ENCODE results near the gene CCDC51. TPM values are rescaled to one million over a fixed set of nuclear protein-coding genes. Genes with fewer than 3 reads are reported as not detected.

The CCDC51 gene
- 2.8 and 4.0 TPM in 2 replicates for total RNA-seq (2011; cell fraction: chromatin; rRNA removed; ENCODE audit: low replicate concordance)
- 2.8 and 3.0 TPM in 2 replicates for total RNA-seq (2011; cell fraction: nucleolus; rRNA removed)
- 3.9 and 4.0 TPM in 2 replicates for total RNA-seq (2011; cell fraction: nucleoplasm; rRNA removed)
- total RNA-seq (2014; rRNA removed) (17.4 and 20.8 TPM in 2 replicates), total RNA-seq (2014; rRNA removed; fragmentation: Illumina TruSeq; extraction: Trizol) (10.2 and 14.0 TPM in 2 replicates), total RNA-seq (2015; rRNA removed; fragmentation: Illumina TruSeq; extraction: Trizol) (17.3 and 18.6 TPM in 2 replicates), total RNA-seq (2021) (12.8 and 15.7 TPM in 2 replicates), polyA plus RNA-seq (2011; rRNA removed) (16.0 and 16.5 TPM in 2 replicates), polyA plus RNA-seq (2014; fragmentation: Illumina TruSeq; extraction: Trizol) (15.7 and 18.0 TPM in 2 replicates), polyA plus RNA-seq (2014; fragmentation: Nextera tagmentation; extraction: Ambion mirVana) (1 to 10 TPM; 6.5 to 6.8 TPM), polyA plus RNA-seq (2014; rRNA removed) (16.5 and 18.0 TPM in 2 replicates), polyA minus RNA-seq (2011; rRNA and poly(A)+ RNA removed) (8.6 and 10.2 TPM in 2 replicates), Bru-seq, nascent RNA (percentile 65 among the genes with signal in this experiment), BruChase-seq, experiment 1, labeled RNA remaining after a 2-hour chase (percentile 64 among the genes with signal in this experiment), BruChase-seq, experiment 2, labeled RNA remaining after a 6-hour chase (percentile 62 among the genes with signal in this experiment)
- 17.1 and 20.0 TPM in 2 replicates for polyA plus RNA-seq (2011; cell fraction: cytosol; rRNA removed)
- polyA plus RNA-seq (2011; cell fraction: nucleus; rRNA removed), result 7.2 and 8.2 TPM in 2 replicates
- polyA plus RNA-seq (2012), result 12.6 and 14.9 TPM in 2 replicates
- 2.4 and 7.1 TPM in 2 replicates for polyA minus RNA-seq (2011; cell fraction: cytosol; rRNA and poly(A)+ RNA removed)
- 1.3 and 1.6 TPM in 2 replicates for polyA minus RNA-seq (2011; cell fraction: nucleus; rRNA and poly(A)+ RNA removed)
- long read RNA-seq, experiment 1, transcript CCDC51-206 (4 exons, 1,461 nt), result minor isoform, 9 of 58 reads
- long read RNA-seq, experiment 1, transcript CCDC51-201 (4 exons, 1,560 nt), result major isoform, 17 of 58 reads
- long read RNA-seq, experiment 1, partial matches to known transcripts, result 4 of 58 reads
- long read RNA-seq, experiment 1, other reads (novel, unspliced or antisense), result 23 of 58 reads
- long read RNA-seq, experiment 2, partial matches to known transcripts, result 10 of 16 reads
- long read RNA-seq, experiment 2, other reads (novel, unspliced or antisense), result 4 of 16 reads
- long read RNA-seq, experiment 3, transcript CCDC51-201 (4 exons, 1,560 nt), result major isoform, 10 of 39 reads
- long read RNA-seq, experiment 3, transcript CCDC51-202 (4 exons, 1,385 nt), result minor isoform, 6 of 39 reads
- long read RNA-seq, experiment 3, partial matches to known transcripts, result 7 of 39 reads
- long read RNA-seq, experiment 3, other reads (novel, unspliced or antisense), result 13 of 39 reads

- Histone ChIP-seq H3K4me2 (ENCODE audit: insufficient read depth, low read length) (peak within 1 kb of the TSS; percentile 96), H3K36me3 (ENCODE audit: control insufficient read depth, insufficient read depth, low read length) (peaks cover 27% of the 10 kb centered on the region; the same call in 2 of the 3 replicates), H3K27ac (ENCODE audit: extremely low read depth, low read depth, low read length) (peak within 1 kb of the TSS; percentile 79), H3K9me3 (replicated peaks; ENCODE audit: control insufficient read depth, insufficient read depth, low read depth, low read length) (no peaks in the 10 kb centered on the region), H3K79me2 (ENCODE audit: control insufficient read depth, insufficient read depth, low read length) (peaks cover 40% of the 10 kb centered on the region), H3K4me1 (replicated peaks in 1 of 2; ENCODE audit: control insufficient read depth in 2 of 2, insufficient read depth in 2 of 2, low read length in 2 of 2) (peaks cover 10% of the 10 kb centered on the region in 2 experiments; a peak in 4 of 5 replicates), H3K9me1 (ENCODE audit: control insufficient read depth, insufficient read depth, low read length) (peaks cover 6% of the 10 kb centered on the region), H3K27me3 (ENCODE audit: control insufficient read depth in 2 of 2, insufficient read depth in 2 of 2, low read length in 2 of 2) (no peaks in the 10 kb centered on the region; a peak in 1 of 5 replicates), H3K9ac (ENCODE audit: insufficient read depth in 1 of 2, low read depth in 2 of 2, low read length in 2 of 2) (peak within 1 kb of the TSS; percentile 91 to 94), H3K4me3 (peak within 1 kb of the TSS; percentile 89), H4K20me1 (replicated peaks; ENCODE audit: control insufficient read depth, insufficient read depth, low read length) (no peaks in the 10 kb centered on the region), H2AFZ (ENCODE audit: low read depth, low read length) (peak within 1 kb of the TSS; percentile 83)
- BruUV-seq (replicated peaks), result no TSS peak
- in situ Hi-C loops (cut with MboI), result loop anchor here (5.0 to 10.0 kb wide), 4 partner anchors 38 to 245 kb away; no protein-coding TSS in a partner anchor
- intact Hi-C loops (cut with micrococcal nuclease), result no loop called here
- DNase-seq (ENCODE audit: extremely low read depth in 1 of 4, low spot score in 3 of 4) (peak; percentile 91 to 97 (median 94)), FAIRE-seq (peak; percentile 96), ATAC-seq (peak; percentile 97)
- POLR2A ChIA-PET, result interaction anchor here (0.6 to 1.6 kb wide), 14 partner anchors 15 to 1334 kb away, joined by 3 to 6 read pairs (median 4); partner anchors contain the start of gene IP6K2
- WGBS (ENCODE audit: insufficient coverage, low coverage, missing lambda C conversion rate), result 1% methylated on average over 28 of the region's 54 CpGs
- CTCF ChIA-PET (ENCODE audit: low intra/inter-chr PET ratio), result interaction anchor here (1.3 kb wide), 1 partner anchor 167 kb away, joined by 4 read pairs; no protein-coding TSS in a partner anchor
- no peak for TF ChIP-seq ZNF407 (IDR thresholded peaks at IDR 0.05; ENCODE audit: low read depth)
Measured at GRCh38 chr3:48439820-48440589, at the start of gene CCDC51, which contains the start of gene TMA7. Gene CCDC51, minus strand, starts transcription at chr3:48440119. Its CDS starts 4,991 bp downstream, at chr3:48435128. Gene TMA7, plus strand, starts transcription at chr3:48440257. Its CDS starts 40 bp downstream, at chr3:48440297.

Measured in K562 (cell line).